GM18498 (cell line): ENCODE measurements around the gene SLC38A6.

Experiments
- ATAC-seq: cut with Tn5 transposase; IDR thresholded peaks from one replicate; pipeline ENCODE4 v1.9.1; 2021; ENCODE audit warnings: mild to moderate bottlenecking, moderate library complexity; ENCODE audit not compliant: unreplicated experiment

The SLC38A6 gene

DNA sequence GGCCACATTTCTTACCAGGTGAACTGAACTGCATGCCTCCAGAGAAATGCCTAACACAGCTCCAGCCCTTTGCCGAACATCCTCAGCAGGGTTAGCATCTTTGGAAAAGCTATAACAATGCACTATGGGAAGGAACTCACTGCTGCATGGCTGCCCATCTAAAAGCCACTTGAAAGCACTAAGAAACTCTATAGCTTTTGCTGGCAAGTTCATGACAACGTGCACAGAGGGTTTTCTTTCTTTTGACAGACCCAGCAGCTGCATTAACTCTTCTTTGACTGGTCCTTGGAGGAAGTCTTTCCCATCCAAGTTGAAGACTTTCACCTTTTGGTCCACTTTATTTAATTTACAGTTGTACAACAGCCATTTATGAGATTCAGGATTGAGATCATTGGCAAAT, 5.5 kb upstream of the SLC38A6 start:
- ATAC-seq: no peak

DNA sequence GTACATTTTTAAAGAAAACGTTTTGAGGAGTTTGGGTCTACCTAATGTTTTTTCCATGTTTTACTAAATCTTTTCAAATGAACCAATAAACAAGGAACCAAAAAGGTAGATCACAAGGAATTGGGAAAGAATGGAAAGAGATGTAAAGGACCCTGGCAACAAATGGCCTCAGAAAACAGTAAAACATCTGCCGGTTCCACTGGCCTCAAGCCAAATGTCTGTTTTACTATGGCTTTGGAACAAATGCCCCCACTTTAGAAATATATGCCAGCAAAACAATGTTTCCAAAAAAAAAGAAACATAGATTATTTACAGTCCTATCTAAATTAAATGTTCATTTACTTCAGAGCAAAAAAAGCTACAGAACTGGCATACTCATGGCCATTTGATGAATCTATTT, 3.2 kb upstream of the SLC38A6 start:
- ATAC-seq: no peak

DNA sequence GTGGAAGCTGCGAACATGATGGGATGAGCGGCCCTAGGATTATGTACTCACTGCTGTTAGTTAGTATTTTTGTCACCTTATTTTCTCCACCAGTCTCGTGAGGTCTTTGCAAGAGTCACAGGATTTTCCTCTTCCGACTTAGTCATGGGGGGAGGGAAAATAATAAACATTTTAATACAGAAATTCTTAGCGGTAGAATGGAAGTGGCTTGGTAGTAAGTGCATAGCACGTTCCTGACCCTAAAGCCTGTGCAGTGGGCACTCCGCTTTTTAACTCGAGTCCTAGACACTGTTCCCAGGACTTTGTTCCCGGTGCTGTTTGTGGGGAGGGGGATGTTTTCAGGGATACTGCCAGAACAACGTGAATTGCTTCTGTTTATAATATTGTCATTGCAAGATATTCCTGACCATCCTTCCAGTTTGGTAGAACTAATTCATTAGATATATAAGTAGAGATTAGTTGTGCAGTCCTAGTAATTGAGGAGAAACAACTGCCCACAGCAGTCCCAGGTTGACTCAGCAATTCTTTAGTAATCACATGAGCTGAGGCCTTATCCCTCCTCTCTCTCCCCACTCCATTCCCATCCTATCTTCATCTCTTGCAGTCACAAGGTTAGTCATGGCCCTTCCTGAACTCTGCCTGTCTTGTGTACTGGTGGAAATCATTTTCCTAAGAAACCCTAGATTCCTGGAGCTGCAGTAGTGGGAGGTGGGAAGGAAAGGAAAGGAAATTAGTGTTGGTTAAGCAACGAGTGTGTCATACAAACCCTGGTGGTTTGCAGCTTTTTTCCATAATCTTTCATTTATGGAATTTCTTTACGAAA, 799 bp downstream of the SLC38A6 start:
- no peak for ATAC-seq

DNA sequence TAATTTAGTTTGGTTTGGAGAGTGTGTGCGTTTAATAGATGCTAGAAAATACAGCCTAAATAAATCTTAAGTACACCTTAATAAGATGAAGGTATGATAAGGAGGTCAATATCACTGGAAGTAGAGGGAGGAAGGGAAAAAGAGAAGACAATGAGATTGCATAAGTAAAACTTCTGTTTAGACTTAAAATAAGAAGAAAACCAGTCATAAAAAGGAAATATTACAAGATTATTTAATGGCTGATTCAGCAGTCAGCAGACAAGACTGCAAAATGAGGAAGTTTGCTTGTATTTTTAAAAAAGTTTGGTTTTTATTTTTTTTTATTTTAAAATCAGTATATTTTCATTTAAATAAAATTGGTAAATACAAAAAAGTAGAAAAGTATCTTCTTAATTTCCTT, 3.2 kb downstream of the SLC38A6 start:
- no peak for ATAC-seq

DNA sequence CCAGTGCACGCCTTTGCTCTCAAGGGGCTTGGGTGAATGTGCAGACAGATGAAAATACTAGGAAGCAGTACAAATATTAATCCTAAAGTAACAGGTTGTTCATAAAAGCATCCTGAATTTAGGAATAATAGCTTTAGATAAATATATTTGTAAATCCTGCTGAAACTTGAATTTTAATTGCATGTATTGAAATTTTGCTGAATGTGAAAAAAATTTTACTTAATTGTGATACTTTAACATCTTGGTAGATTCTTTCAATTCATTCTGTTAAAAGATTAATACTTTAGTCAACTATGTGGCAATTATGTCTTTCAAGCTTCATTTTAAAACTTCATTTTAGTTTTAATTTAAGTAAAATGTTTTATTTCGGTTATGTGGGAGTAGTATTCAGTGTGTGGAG, 5.5 kb downstream of the SLC38A6 start:
- ATAC-seq: no peak

DNA sequence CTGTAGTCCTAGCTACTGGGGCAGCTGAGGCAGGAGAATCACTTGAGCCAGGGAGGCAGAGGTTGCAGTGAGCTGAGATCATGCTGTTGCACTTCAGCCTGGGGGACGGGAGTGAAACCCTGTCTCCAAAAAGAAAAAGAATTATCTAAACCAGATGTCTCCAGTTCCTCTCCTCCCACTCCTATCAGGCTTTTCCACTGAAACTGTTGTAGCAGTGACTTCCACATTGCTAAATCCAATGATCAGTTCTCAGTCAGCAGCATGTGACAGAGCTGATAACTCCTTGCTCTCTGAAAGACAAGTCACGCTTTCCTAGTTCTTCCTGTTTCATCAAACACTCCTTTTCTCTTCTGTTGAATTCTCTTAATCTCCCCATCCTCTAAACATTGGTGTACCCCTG, 8.6 kb downstream of the SLC38A6 start:
- no peak for ATAC-seq

DNA sequence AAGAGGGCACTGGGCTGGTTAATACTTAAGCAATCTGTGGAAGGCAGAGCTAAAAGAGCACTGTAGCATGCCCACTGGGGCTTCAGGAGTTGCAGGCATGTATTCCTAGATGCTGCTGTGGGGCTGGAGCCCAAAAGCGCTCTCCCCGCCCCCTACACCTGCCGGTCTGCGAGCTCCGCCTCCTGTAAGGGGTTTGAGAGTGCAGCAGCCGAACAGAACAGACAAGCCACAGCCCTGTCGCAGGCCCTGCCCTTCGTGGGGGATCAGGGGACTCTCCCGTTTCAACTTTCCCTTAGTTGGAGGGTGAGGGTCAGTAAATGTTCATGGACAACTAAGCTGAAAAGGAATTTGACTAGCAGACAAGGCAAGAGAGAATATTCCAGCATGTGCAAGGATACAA, 17.6 kb downstream of the SLC38A6 start:
- ATAC-seq: no peak

DNA sequence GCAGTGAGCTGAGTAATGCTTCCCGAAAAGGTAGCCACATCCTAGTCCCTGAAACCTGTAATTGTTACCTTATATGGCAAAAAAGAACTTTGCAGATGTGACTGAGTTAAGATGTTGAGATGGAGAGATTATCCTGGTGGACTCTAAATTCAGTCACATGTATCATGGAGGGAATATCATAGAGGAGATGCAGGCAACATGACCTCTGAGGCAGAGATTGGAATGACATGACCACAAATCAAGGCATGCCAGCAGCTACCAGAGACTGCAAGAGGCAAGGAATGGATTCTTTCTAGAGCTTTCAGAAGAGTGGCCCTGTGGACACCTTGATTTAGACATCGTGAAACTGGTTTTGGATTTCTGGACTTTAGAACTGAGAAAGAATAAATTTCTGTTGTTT, 18.5 kb downstream of the SLC38A6 start:
- ATAC-seq: no peak

DNA sequence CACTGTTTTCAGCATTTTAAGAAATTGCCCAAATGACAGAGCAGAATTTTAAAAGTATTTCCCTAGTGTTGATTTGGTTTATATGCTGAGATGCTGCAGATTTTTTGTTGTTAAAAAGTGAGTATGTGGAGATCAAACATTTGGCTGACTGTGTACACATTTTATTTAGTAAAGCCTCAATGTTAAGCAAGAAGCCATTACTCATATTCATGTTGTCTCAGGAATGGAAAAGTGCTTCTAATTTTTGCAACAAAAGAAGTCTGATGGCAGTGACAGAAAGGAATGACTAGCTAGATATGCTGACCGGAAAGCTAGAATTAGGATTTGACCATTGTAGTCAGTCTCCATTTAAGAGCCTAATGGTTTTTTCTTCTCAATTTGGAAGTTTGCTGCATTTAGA, 22.5 kb downstream of the SLC38A6 start:
- no peak for ATAC-seq

DNA sequence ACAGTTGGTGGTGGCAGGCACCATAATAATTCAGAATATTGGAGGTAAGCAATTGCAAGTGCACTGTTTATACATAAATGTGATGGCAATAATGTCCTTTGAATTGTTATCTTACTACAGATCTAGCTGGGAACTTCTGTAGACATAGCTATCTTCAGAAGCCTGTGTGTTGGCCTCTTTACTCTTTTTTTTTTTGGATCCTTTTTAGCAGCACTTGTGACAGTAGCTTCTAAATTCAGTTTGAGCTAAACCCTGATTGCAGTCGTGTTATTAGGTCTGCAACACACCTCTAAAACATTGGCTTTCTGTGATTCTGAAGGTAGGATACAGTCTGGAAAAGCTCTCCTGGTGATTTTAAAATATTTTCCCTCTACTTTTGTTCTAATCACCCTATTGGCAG, 38.5 kb downstream of the SLC38A6 start:
- no peak for ATAC-seq

DNA sequence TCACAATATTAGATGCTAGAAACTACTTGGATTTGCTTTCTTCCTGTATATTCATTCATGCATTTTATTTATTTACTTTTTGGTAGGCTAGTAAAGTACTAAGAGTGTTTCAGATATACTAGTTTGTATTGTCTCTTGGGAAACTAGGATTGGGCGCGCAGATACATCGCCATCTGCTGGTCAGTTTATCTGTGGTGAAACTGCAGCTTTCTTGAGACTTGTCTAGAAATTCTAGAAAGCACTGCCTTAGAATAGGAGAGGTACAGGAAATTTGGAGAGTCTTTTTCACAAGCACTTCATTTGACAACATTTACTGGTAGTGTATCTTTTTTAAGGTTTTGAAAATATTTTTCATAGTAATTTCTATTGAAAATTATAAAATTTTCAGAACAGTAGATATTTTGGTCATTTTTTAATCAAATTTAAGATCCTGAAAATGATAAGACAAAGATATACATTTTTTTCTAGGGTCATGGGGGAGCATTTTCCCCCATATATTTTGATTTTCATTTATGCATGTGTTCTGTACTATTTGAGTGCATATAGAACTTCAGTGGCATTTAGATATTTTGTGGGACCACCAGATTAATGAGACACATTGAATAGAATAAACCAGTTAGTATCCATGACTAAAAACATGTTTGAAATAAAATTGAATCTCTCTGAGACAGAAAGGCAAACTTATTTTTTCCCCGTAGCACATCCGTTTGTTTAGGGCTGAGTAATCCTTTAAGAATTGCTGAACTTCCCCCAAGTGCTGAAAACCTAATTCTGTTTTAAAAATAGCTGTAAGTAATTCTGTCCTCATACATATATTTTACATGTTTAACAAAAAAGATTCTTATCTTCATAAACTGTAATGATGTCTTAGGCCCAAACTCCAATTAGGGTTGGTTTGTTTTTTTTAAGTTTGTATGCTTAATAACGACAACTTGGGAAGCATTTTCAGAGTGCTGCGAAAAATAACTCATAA, 44.5 kb downstream of the SLC38A6 start:
- ATAC-seq: peak; percentile 59

DNA sequence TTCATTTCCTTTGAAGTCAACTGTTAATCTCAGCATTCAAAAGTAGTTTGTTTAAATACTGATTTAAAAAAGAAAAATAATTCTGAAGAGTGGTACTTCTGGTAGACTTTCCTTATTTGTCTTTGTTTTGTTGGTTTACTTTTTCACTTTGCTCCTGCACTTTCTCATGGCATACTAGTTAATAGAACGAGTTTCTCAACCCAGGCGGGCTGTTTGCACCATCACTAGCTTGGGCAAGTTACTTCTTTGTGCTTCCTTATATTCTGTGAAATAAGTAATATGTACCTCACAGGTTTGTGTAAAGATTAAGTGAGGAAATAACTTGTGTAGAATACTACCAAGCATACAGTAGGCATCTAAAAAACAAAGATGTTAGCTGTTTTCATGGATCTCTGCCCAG, 45.5 kb downstream of the SLC38A6 start:
- ATAC-seq: no peak

DNA sequence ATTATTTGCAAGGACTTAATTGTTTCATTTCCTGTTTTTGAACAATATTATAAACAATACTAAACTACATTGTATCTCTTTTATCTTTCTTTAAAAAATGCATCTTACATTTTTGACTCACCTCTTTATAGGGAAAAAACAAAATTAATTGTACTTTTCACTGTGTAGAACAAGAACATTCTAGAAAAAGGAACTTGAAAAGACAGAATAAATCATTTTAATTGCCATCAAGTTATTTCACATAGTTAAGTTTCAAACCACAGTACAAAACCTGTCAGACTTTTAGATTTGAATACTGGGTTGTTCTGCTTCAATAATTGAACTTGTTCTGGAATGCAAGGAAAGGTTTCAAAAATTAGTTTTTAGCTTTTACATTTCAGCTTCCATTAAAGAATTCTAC, 50.0 kb downstream of the SLC38A6 start:
- no peak for ATAC-seq

DNA sequence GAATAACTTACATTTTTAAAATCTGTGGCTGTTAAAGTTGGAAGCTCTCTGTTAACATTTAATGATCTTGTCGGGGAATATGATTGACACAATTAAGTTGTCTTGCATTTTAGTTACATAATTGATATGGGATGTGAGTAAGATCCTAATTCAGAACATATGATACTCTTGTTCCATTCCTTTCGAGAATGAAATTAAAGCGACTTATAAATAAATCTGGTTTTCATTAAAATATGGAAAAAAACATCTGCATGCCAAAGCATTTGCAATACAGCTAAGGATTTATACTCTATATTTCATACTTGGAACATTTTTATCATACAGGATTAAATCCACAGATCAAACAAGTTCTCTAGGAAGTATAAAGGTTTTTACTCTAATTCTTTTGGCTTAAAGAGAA, 52.0 kb downstream of the SLC38A6 start:
- no peak for ATAC-seq

DNA sequence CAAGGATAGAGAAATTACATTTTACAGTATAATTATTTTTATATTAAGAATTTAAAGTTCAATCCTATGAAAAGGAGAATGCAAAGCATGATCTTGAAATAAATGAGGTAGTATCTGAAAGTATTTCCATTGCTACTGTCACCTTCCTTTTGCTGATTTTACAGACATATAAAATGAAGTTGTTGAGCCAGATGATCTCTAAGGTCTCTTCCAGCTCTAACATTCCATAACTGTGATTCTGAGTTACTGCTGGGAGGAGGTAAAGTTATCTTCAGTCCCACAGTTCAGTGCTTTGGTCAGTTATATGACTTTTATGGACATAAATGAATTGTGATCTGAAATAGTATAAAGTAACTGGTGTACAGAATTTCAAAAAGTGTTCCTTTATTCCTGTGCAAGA, 52.8 kb downstream of the SLC38A6 start:
- ATAC-seq: no peak

DNA sequence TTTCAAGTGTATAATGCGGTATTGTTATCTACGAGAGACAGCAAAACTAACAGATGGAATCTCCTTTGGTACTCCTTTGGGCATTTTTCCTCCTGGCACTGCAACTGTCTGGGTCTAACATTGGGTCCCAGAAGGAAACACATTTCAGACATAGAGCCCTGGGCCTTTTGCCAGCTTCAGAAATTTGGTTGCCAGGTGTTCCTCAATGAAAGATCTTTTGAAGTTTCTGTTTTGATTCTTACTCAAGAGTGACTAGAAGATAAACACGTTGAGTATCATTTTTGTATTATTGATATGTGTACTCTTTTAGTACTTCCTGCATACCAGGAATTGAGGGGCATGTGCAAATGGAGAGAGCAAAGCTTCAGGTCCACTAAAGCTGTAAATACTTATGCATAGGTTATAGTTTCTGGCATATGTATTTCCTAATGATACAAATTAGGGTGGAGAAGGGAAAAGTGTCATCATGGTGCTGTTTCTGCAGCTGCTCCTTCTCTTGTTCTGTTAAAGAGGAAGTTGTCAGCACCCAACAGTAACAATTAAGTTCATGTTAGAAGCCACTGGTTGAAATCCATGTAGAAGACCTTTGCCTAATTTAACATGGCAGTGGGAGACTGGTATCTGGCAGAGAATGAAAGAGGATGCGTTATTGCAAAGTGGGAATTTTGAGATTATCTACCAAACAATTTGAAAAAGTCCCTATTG, 53.5 kb downstream of the SLC38A6 start:
- ATAC-seq: peak; percentile 95

DNA sequence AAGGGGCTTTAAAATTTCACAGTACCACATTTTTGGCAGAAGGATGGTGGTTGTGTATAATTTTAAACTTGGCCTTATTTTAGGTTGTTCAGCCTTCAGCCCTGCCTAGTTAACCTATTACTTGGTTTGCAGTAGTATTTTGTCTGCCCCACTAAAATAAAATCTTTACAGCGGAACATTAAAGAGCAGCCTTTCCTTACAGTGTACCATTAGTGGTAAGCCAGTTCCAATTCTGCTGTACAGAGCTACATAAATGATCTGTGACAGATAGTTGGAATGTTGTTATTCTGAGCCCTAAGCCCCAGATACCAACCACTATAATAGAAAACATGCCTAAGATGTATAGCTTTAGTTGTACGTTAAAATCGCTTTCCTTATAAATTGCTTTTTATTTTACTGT, 56.2 kb downstream of the SLC38A6 start:
- no peak for ATAC-seq

DNA sequence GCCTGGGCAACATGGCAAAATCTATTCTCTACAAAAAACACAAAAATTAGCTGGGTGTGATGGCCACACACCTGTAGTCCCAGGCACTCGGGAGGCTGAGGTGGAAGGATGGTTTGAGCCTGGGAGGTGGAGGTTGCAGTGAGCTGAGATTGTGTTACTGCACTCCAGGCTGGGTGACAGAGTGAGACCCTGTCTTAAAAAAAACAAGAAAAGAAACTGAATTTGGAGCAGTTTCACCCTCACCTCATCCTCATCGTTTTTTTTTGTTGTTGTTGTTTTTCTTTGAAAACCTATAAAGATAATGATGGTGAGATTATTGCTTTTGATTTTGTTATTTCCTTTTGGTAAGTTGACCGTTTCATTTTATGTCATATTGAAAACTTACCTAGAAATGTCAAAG, 60.7 kb downstream of the SLC38A6 start:
- no peak for ATAC-seq

DNA sequence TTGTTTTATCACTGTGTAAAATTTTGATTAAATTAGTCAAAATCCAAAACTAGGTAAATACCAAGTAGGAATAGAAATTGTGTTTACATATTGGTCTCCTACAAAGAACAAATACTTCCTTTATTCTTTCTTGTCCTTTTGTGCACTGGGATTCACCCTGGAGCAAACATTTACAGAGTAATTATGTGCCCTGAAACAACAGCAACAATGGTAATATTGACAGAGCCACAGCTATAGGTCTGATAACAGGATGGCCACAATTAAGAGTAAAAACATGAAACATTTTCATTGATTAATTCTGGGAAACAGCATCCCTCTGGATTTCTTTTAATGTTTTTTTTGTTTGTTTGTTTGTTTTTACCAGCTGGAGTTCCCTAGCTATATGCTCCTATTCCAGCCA, 61.2 kb downstream of the SLC38A6 start:
- no peak for ATAC-seq

DNA sequence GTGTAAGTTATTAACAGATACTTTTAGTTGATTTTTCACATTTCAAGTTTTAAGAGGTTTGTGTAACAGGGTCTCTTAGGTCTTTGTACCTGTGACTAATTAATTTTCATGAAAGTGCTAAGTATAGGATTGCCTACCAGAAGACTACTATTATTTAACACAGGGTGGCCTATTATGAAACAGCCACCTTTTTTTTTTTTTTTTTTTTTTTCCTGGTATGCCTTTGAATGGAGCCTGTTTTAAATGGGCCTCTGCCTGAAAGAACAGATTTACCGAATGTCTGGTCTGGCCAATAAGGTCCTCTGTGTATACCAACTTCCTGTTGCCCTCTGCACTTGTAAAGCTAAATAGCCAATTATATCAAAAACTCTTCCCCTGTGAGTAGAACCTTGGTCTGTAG, 62.5 kb downstream of the SLC38A6 start:
- ATAC-seq: no peak

DNA sequence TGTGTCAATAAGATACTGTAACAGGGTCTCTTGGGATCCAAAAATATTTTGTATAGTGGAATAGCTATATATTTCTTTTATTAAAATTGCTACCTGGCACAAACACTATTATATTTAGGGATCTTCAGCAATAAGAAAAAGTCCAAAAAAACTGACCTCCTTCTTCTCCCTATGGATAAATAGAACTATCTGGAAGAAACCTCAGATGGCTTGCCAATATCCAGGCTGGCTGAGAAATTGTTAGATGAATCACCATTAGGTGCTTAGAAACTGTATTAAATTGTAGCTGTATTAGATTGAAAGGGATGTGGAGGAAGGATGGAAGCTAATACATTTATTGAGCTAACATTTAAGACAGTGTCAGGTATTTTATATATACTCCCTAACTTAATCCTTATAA, 66.0 kb downstream of the SLC38A6 start:
- no peak for ATAC-seq
